Keratinocyte (primary cell): ENCODE data around the gene KRT78. TPM values are rescaled to one million over a fixed set of nuclear protein-coding genes. Genes with fewer than 3 reads are reported as not detected.
A peak's percentile ranks its signal among the peaks of the same experiment; 100 is the strongest.

Experiments used
- DNase-seq: peaks from one replicate; pipeline ENCODE4 v3.0.0-alpha.2; 2011; ENCODE audit warnings: low read depth, missing footprints, low spot score
- FAIRE-seq: peaks from 2 replicates; lab custom pipeline; 2011; peaks lifted over from hg19 to GRCh38; lab: Jason Lieb, UNC
- H2AFZ ChIP-seq: 2 replicates; pipeline ENCODE4 v1.6.0; 2012; ENCODE audit warnings: low read length, control low read depth, inconsistent platforms; ENCODE audit not compliant: control insufficient read depth
- H3K27ac ChIP-seq: 2 replicates; pipeline ENCODE4 v1.5.1; 2011; ENCODE audit warnings: low read length; ENCODE audit not compliant: control insufficient read depth, insufficient read depth
- H3K27me3 ChIP-seq: 3 replicates; pipeline ENCODE4 v1.6.0; 2011; ENCODE audit warnings: low read length; ENCODE audit not compliant: control insufficient read depth, insufficient read depth; ENCODE audit errors: extremely low read depth
- H3K36me3 ChIP-seq, 2 experiments: 2 replicates in 1 of 2; 3 replicates in 1 of 2; pipeline ENCODE4 v1.5.1; 2011; ENCODE audit warnings: low read length in 2 of 2, mild to moderate bottlenecking in 1 of 2; ENCODE audit not compliant: control insufficient read depth in 2 of 2, insufficient read depth in 2 of 2; ENCODE audit errors: extremely low read depth in 1 of 2
- H3K4me1 ChIP-seq: 3 replicates; pipeline ENCODE4 v1.5.1; 2011; ENCODE audit warnings: low read length; ENCODE audit not compliant: control insufficient read depth, insufficient read depth; ENCODE audit errors: extremely low read depth
- H3K4me2 ChIP-seq: 3 replicates; pipeline ENCODE4 v1.6.0; 2011; ENCODE audit warnings: low read depth, low read length; ENCODE audit not compliant: control insufficient read depth, insufficient read depth; ENCODE audit errors: extremely low read depth
- H3K4me3 ChIP-seq, 3 experiments: fragments of 200-600 bp in 1 of 3; sonication (generic) in 1 of 3; 2 replicates in 2 of 3; 3 replicates in 1 of 3; pipeline ENCODE4 v1.5.1; 2011 to 2016; ENCODE audit warnings: low read length in 3 of 3, mild to moderate bottlenecking in 3 of 3, control low read depth in 2 of 3, inconsistent platforms in 1 of 3, low read depth in 1 of 3, mixed read lengths in 1 of 3, mixed run types in 1 of 3, moderate library complexity in 1 of 3; ENCODE audit not compliant: control insufficient read depth in 2 of 3, insufficient read depth in 2 of 3; ENCODE audit errors: extremely low read depth in 1 of 3
- H3K79me2 ChIP-seq: 2 replicates; pipeline ENCODE4 v1.6.0; 2012; ENCODE audit warnings: low read length; ENCODE audit not compliant: control insufficient read depth, insufficient read depth
- H3K9ac ChIP-seq: 3 replicates; pipeline ENCODE4 v1.6.0; 2011; ENCODE audit warnings: low read length; ENCODE audit not compliant: control insufficient read depth, insufficient read depth; ENCODE audit errors: extremely low read depth
- H3K9me1 ChIP-seq: 3 replicates; pipeline ENCODE4 v1.6.0; 2011; ENCODE audit warnings: low read length; ENCODE audit not compliant: control insufficient read depth, insufficient read depth; ENCODE audit errors: extremely low read depth
- H3K9me3 ChIP-seq: 2 replicates; pipeline ENCODE4 v1.5.1; 2012; ENCODE audit warnings: low read depth, low read length; ENCODE audit not compliant: control insufficient read depth
- H4K20me1 ChIP-seq: 3 replicates; pipeline ENCODE4 v1.6.0; 2011; ENCODE audit warnings: low read length; ENCODE audit not compliant: control insufficient read depth, insufficient read depth; ENCODE audit errors: extremely low read depth
- CTCF ChIP-seq, 3 experiments: IDR thresholded peaks in 1 of 3; conservative IDR thresholded peaks in 1 of 3; optimal IDR thresholded peaks in 1 of 3; 2 replicates in 2 of 3; 3 replicates in 1 of 3; pipeline versions ENCODE3 to v1.5.1; 2011; ENCODE audit warnings: low read length in 3 of 3, mild to moderate bottlenecking in 3 of 3, moderate library complexity in 2 of 3, control low read depth in 1 of 3, inconsistent platforms in 1 of 3; ENCODE audit not compliant: insufficient read depth in 2 of 3; ENCODE audit errors: extremely low read depth in 1 of 3
- EZH2 ChIP-seq: IDR thresholded peaks from one replicate; pipeline ENCODE4 v1.6.1; 2012; ENCODE audit warnings: inconsistent platforms, mild to moderate bottlenecking, low read length, moderate library complexity
- dilution Hi-C: fragments of 300-500 bp; cut with MboI; formaldehyde crosslinking; loops from one replicate; pipeline ENCODE4 v1.7.0; 2020; ENCODE audit warnings: low sequenced_read_pairs; ENCODE audit not compliant: extremely low pct_ligation_motif_present
- polyA plus RNA-seq, 5 experiments: library from polyadenylated mRNA; depleted of rRNA in 3 of 5; stranded (reverse) in 3 of 5; stranded (forward) in 1 of 5; unstranded in 1 of 5; fragments of >200 nt; gene quantifications; 1 replicate in 1 of 5; 2 replicates in 3 of 5; 3 replicates in 1 of 5; pipeline versions ENCODE4 v1.2.1 to v1.2.3, GENCODE V29; 2011 to 2012; ENCODE audit warnings: missing spikeins in 2 of 5, low read depth in 1 of 5, low replicate concordance in 1 of 5

Gene KRT78
- polyA plus RNA-seq, 1 donor (not counting 4 experiments of a cell fraction or from before 2014, with no cell fraction given) = 0.96 TPM

- Histone ChIP-seq H3K79me2 (no peaks in the 10 kb centered on the region), H3K9me3 (no peaks in the 10 kb centered on the region), H3K9ac (no peak overlapping the region), H4K20me1 (no peaks in the 10 kb centered on the region), H3K27me3 (no peaks in the 10 kb centered on the region), H3K36me3 (no peaks in the 10 kb centered on the region), H3K4me3 (no peak overlapping the region), H3K4me1 (peaks cover 54% of the 10 kb centered on the region), H3K27ac (no peak overlapping the region), H3K4me2 (no peak overlapping the region), H2AFZ (no peak overlapping the region), H3K9me1 (no peaks in the 10 kb centered on the region)
- FAIRE-seq = no peak
- TF ChIP-seq EZH2 = no peak
- no peak for TF ChIP-seq CTCF (optimal IDR thresholded peaks at IDR 0.05 in 1 of 3, IDR thresholded peaks at IDR 0.05 in 1 of 3, conservative IDR thresholded peaks at IDR 0.05 in 1 of 3; ENCODE audit: extremely low read depth in 1 of 3, insufficient read depth in 2 of 3, low read length in 3 of 3)
- no peak for DNase-seq
- dilution Hi-C loops = no loop called here
Observed at GRCh38 chr12:52861511-52861910, 12.7 kb upstream of the KRT78 start.

- Histone ChIP-seq H3K9me3 (no peaks in the 10 kb centered on the region), H3K4me1 (peaks cover 50% of the 10 kb centered on the region), H3K36me3 (no peaks in the 10 kb centered on the region), H3K27ac (peak overlapping the region; percentile 93), H3K4me2 (peak overlapping the region; percentile 64), H3K9me1 (no peaks in the 10 kb centered on the region), H4K20me1 (no peaks in the 10 kb centered on the region), H2AFZ (peak overlapping the region; percentile 35), H3K27me3 (no peaks in the 10 kb centered on the region), H3K4me3 (peak overlapping the region in 2 of 3 experiments; percentile 14 to 16), H3K9ac (peak overlapping the region; percentile 66), H3K79me2 (no peaks in the 10 kb centered on the region)
- TF ChIP-seq CTCF (optimal IDR thresholded peaks at IDR 0.05 in 1 of 3, IDR thresholded peaks at IDR 0.05 in 1 of 3, conservative IDR thresholded peaks at IDR 0.05 in 1 of 3; ENCODE audit: extremely low read depth in 1 of 3, insufficient read depth in 2 of 3, low read length in 3 of 3) (no peak), EZH2 (no peak)
- dilution Hi-C loops = no loop called here
- FAIRE-seq (peak; percentile 99), DNase-seq (no peak)
Observed at GRCh38 chr12:52860102-52860823, 11.5 kb upstream of the KRT78 start.
